Glomerular endothelial cell (primary cell): ENCODE measurements around the gene PABPN1L. TPM values are rescaled to one million over a fixed set of nuclear protein-coding genes. Genes with fewer than 3 reads are reported as not detected.
A peak's percentile ranks its signal among the peaks of the same experiment; 100 is the strongest.

ENCODE experiments used
- DNase-seq: peaks from one replicate; pipeline ENCODE4 v3.0.0-alpha.2; 2011; ENCODE audit warnings: low read depth, low spot score; ENCODE audit errors: extremely low read depth
- total RNA-seq: library from RNA; depleted of rRNA; stranded (reverse); fragments of >200 nt; gene quantifications from 2 replicates; pipeline ENCODE4 v1.2.3, GENCODE V29; 2015

The PABPN1L gene
- total RNA-seq, 1 donor from 2014 or later: not detected

- no peak for DNase-seq
Measured at GRCh38 chr16:88870608-88871348, 4.3 kb upstream of the PABPN1L start.

GRCh38 chr16:88869673-88869980, 3.2 kb upstream of the PABPN1L start:
- DNase-seq: no peak

DNA sequence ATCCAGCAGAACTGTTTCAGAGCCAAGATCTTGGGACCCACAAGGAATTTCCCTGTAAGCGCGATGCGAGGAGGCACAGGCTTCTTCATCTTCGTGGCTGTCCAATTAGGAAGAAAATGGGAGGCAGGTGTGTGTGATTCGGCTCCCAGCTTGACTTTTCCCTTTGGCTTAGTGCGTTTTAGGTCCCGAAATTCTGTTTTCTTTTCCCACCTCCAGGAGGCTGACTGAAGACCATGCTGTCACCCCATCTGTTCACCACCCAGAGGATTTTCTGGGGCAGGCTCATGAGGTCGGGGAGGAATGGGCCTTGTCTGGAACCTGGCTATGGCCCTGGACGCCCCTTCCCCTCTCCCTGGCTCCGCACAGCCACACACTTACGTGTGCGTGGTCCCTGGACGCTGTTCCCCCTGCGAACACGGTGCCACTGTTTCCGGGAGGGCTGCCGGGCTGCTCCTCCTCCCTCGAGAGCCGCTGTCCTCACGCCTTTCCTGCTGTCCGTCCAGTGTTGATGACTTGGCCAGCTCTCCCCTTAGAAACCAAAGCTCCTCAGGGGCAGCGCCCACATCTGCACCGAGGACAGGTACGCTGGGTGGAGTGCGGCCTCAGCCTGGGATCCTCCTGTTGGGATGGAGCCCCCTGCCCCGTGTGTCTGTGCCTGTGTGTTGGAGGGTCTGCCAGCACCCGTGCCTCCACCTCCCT, 2.7 kb upstream of the PABPN1L start:
- no peak for DNase-seq

- DNase-seq: no peak
Measured at GRCh38 chr16:88867581-88868246, 1.3 kb upstream of the PABPN1L start.

DNA sequence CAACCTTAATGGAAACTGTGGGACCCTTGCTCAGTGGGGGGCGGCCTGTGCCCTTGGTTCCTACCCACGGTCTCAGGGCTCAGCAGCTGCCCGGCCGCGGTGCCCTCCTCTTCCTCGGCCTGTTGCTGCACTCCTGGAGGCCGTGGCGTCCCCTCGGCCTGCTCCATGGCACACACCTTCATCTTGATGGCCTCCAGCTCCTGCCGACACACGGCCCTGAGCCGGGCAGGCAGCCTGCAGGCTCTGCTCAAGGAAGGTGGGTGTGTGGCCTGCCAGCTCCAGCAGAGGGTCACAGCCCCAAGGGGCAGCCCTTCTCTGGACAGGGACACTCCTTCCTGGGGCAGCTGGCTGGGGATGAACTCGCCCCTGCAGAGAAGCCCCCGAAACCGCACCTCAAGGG, 718 bp downstream of the PABPN1L start:
- no peak for DNase-seq

- no peak for DNase-seq
Measured at GRCh38 chr16:88865310-88865709, 1.1 kb downstream of the PABPN1L start.

GRCh38 chr16:88864521-88864920, 1.9 kb downstream of the PABPN1L start:
- no peak for DNase-seq

DNA sequence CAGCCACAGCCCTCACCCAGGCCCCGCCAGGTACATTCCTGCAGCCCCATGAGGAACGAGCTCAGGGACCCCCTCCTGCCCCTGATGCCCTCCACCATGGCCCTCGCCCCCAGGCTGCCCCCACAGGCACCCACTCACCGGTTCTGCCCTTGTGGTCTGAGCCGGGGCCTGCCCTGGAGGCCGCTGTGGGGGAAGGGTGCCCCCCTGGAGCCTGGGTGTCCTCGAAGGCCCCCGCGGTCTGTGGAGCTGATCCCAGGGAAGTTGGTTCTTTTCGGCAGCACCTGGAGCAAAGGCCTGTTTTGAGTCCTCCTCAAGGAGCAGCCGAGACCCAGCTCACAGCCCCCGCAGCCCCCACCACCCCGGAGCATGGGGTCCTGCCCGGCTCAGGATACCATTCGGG, 2.4 kb downstream of the PABPN1L start:
- DNase-seq: no peak

DNA sequence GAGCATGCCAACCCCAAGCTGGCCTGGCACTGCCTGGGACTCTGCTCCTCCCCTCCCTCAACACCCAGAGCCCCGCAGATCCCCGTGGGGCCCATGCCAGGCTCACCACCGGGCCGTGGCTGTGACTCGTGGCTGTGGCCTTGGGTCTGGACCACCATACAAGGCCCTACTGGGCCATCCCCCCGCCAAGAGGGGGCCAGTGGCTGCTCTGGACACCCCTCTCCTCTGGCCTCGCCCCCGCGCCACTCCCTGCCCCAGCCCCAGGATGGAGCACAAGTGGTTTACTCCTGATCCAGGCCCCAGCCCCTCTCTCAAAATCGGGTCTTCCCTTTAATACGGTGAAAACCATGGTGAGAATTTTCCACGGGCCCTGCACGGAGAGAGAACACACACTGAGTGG, 3.0 kb downstream of the PABPN1L start:
- no peak for DNase-seq

DNA sequence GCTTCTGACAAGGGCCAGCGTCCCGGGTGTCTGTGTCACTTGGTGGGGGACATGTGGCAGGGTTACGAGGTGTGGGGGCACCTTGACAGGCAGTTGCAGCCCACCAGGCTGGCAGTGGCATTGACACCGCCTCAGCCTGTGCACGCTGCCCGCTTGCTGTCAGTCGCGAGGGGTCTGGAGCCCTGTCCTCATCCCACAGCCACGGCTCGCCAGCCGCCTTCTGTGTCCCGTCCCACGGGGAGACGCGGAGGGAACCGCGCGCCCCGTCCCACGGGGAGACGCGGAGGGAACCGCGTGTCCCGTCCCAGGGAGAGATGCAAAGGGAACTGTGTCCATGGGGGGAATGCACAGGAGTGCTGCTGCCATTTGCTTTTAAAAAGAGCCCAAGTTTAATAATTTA, 3.5 kb downstream of the PABPN1L start:
- no peak for DNase-seq

- DNase-seq: no peak
Measured at GRCh38 chr16:88861359-88861758, 5.1 kb downstream of the PABPN1L start.

DNA sequence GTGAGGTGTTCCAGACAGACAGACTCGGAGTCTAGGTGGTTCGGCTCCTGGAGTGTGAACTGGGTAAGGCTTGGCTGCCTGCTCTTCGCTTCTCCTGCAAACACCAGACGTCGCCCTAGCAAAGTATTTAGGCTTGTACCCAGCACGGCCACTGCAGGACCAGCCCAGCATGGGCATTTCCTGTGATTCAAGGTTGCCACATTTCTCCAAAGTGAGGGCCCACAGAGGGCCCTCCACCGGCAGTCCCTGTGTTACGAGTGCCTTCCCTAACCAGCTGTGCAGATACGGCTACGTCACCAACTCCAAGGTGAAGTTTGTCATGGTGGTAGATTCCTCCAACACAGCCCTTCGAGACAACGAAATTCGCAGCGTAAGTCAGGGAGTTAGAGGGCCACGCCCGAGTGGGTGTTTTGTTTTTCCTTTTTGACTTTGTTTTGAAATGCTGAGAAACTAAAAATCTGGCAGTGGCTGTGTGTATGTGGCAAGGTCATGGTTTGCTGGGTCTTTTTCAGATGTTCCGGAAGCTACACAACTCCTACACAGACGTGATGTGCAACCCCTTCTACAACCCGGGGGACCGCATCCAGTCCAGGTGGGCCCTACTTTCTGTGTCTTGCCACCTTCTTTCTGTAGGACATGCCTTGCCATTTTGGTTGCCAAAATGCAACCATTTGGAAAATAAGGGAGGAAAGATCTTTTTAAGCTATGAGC, 6.9 kb downstream of the PABPN1L start:
- no peak for DNase-seq

DNA sequence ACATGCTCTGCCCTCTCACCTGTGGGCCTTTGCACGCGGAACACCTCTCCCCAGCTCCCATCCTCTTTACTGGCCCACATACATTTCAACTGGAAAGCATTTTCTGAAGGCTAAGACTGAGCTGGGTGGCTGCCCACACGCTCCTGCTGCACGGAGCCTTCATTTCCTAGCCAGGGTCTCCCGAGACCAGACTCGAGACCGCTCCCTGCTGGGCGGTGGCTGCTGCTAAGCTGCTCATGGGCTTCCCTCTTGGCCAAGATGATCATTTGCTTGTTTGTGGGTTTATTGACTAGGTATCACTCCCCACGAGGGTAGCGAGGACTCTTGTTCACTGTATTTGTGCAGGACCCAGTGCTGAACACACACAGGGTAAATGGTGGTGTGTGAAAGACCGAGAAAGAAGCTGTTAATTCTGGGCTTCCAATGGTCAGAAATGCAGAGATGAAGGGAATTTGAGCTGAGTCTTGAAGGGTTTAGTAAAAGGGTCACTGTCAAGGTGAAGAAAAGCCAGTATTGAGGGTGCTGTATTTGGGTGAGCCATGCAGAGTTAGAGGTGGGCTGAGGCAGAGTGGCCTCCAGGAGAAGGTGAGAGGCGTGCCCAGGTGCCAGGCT, 8.6 kb downstream of the PABPN1L start:
- DNase-seq: no peak

DNA sequence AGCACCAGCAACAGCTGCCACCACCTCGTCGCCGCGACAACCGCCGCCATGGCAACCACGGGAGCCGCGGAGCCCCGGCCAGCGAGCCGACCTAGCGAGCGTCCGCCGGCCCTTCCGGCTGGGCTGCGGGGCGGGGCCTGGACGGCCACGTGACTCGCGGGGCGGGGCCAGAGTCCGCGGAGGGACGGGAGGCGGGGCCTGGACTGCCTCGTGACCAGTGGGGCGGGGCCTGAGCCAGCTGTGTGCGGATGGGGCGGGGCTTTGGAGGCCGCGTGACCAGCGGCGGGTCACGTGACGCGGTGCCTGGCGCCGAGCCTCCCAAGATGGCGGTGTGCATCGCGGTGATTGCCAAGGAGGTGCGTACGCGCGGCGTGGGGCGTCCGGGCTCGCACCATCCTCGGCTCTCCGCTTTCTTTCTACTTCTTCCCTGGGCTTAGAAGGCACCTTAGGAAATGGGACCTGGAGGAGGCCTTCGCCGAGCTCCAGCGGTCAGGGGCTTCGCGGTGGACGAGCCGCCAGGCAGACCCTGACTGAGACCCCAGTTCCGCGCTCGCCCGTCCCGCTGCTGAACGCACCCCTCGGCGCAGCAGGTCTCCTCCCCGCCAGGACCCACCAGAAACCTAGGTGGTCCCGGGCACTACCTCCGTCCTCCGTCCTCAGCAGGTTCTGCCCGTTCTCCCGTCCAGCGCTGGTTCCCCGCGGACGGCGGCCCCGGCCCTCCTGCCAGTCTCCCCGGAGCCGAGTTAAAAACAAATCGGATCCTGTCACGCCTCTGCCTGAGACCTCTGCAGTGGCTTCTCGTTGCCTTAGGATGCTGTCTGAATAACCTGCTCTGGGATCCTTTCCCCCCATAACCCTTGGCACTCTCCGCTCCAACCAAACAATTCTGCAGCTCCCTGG, 9.4 kb downstream of the PABPN1L start, which contains the start of the genes GALNS and TRAPPC2L:
TSS of gene GALNS (minus strand) at position 120 of the 900 bp plus-strand sequence. CDS start at position 50, 70 bp downstream.
TSS of gene TRAPPC2L (plus strand) at position 300 of the 900 bp plus-strand sequence. CDS start at position 324, 24 bp downstream.
- peak; percentile 29 for DNase-seq

DNA sequence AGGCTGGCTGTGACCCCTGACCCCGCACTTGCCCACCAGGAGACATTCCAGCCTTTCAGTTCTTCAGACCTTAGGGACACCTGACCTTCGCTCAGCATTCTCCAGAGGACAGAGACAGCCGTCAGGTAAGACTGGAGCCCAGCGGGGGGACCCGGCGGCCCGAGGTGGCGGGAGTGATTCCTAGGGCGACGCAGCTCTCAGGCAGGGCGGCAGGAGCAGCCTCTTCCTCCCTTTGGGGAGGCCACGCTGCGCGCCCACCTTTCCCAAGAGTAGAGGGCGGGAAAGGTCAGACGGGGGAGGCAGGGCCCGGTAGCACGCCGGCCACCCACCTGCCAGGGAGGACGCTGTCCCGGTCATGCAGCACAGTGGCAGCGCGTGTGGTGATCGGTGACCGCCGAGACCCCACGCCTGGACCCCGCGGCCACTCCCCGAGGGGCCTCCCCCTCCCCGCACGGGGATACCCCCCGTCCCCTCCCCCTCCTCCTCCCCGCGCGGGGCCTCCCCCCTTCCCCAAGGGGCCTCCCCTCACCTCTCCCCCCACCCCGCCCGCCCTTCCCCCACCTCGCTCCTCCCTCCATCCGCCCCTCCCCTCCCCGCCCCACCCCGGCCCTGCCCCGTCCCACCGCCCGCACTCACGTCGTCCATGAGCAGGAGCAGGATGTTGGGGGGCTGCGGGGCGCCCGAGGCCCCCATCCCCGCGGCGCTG, 10.2 kb downstream of the PABPN1L start:
- DNase-seq: no peak

DNA sequence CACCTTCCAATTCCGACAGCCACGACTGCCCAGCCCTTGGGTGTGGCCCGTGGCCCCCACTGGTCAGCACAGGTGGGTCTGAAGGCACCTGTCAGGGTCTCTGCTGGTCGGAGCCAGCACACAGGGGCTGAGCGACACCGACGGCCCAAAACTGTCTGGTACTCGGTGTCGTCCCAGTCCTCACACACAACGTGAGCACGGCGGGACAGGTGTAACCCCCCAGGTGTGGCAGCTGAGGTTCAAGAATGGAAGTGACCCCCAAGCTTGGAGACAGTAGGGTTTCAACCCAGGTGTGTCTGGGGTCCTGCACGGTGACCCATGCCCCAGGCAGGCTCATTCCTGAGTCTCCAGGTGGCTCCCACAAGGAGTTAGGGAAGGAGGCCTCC, 10.7 kb downstream of the PABPN1L start:
- DNase-seq: no peak

DNA sequence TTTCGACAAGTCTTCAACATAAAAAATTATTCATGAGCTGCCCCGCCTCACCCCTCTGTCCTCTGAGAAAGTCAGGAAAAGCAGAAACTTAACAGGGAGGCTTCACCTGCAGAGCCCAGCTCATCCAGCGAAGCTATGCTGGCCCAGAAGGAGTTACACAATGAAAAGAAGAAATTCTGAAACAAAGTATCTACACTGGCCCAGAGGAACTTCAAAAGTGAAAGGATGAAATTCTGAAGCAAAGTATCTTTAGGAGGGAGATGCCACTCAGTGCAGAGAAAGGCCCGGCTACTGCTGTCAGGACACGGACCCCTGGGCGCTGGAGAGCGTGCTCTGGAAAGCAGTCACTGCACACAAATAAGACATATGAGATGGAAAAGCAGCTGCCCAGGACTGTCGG, 11.3 kb downstream of the PABPN1L start:
- DNase-seq: no peak

DNA sequence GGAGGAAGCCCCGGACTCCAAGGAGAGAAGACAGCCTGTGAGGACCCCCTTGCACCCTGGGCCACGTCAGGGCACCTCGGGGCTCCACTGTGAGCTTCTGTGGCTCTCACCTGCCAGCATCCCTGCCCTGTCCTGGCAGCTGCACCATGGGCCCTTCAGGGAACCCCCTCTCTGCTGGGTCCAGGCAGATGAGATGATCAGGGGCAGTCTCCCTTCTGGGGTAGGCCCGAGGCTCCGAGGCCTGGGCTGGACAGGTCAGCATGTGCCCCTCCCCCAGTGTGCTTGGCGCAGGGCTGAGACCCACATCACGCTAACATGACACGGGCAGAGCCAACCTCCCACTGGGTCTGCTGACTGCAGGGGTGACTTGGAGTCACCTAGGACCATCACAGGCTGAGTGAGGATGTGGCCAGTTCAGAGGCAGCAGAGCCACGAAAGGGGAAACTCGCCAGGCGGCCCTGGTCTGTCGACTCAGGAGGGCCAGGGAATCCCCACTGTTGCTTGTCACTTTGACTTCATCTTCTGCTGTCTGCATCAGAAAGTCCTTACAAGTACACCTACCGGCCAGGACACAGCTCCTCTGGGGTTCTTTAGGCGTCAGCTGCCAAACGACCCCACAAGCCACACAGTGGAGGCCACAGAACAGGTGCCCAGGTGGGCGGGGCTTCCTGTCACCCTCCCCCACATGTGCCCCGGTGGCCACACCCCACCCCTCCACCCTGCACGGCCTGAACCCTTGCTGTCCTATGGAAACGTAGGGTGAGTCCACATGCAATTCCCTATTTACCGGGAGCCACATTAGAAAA, 12.0 kb downstream of the PABPN1L start:
- DNase-seq: no peak
